H9 (cell line): ENCODE results near the gene ZDHHC11. TPM values are rescaled to one million over a fixed set of nuclear protein-coding genes. Genes with fewer than 3 reads are reported as not detected.
"Not testable (repeated sequence)": the region's sequence is repeated elsewhere in the genome, so short reads cannot be mapped to it uniquely, and the experiment has no call there.

Experiments used
- DNase-seq: peaks from one replicate; pipeline ENCODE4 v3.0.0-alpha.2; 2017
- H2AFZ ChIP-seq: one replicate; pipeline ENCODE4 v1.6.1; 2013; ENCODE audit warnings: mild to moderate bottlenecking, low read length, control low read depth, moderate library complexity
- H2AK5ac ChIP-seq: 2 replicates; pipeline ENCODE4 v1.6.1; 2013; ENCODE audit warnings: low read length, control low read depth, mixed read lengths; ENCODE audit not compliant: insufficient read length
- H2BK120ac ChIP-seq: one replicate; pipeline ENCODE4 v1.6.1; 2013; ENCODE audit warnings: low read depth, mild to moderate bottlenecking, low read length, control low read depth, inconsistent platforms; ENCODE audit not compliant: poor library complexity, severe bottlenecking
- H2BK12ac ChIP-seq: 2 replicates; pipeline ENCODE4 v1.6.1; 2013; ENCODE audit warnings: low read length, control low read depth, mixed read lengths, low read depth; ENCODE audit not compliant: insufficient read length
- H2BK15ac ChIP-seq: 2 replicates; pipeline ENCODE4 v1.6.1; 2013; ENCODE audit warnings: low read depth, low read length, control low read depth
- H2BK20ac ChIP-seq: one replicate; pipeline ENCODE4 v1.6.1; 2013; ENCODE audit warnings: low read depth, mild to moderate bottlenecking, low read length, control low read depth, inconsistent platforms; ENCODE audit not compliant: poor library complexity, severe bottlenecking
- H2BK5ac ChIP-seq: 2 replicates; pipeline ENCODE4 v1.6.1; 2013; ENCODE audit warnings: low read length, control low read depth, mixed read lengths; ENCODE audit not compliant: insufficient read length
- H3K14ac ChIP-seq: 2 replicates; pipeline ENCODE4 v1.6.1; 2013; ENCODE audit warnings: low read length, control low read depth; ENCODE audit not compliant: insufficient read depth
- H3K18ac ChIP-seq: 2 replicates; pipeline ENCODE4 v1.6.1; 2013; ENCODE audit warnings: low read depth, mild to moderate bottlenecking, mixed read lengths, low read length, control low read depth; ENCODE audit not compliant: insufficient read length
- H3K23ac ChIP-seq: 2 replicates; pipeline ENCODE4 v1.6.1; 2013; ENCODE audit warnings: low read length, control low read depth, mixed read lengths, low read depth; ENCODE audit not compliant: insufficient read length
- H3K23me2 ChIP-seq: 2 replicates; pipeline ENCODE4 v1.6.1; 2013; ENCODE audit warnings: low read depth, mild to moderate bottlenecking, mixed read lengths, low read length, control low read depth; ENCODE audit not compliant: insufficient read length, poor library complexity, severe bottlenecking
- H3K27ac ChIP-seq: 2 replicates; pipeline ENCODE4 v1.5.1; 2013; ENCODE audit warnings: low read length, control low read depth, mixed read lengths, low read depth; ENCODE audit not compliant: insufficient read length
- H3K27me3 ChIP-seq: 2 replicates; pipeline ENCODE4 v1.6.1; 2013; ENCODE audit warnings: low read length, control low read depth, inconsistent platforms; ENCODE audit not compliant: insufficient read depth
- H3K4ac ChIP-seq: 2 replicates; pipeline ENCODE4 v1.6.1; 2013; ENCODE audit warnings: low read depth, mild to moderate bottlenecking, control low read depth, inconsistent platforms, low read length, moderate library complexity
- H3K4me1 ChIP-seq: 2 replicates; pipeline ENCODE4 v1.6.1; 2013; ENCODE audit warnings: low read length, control low read depth, inconsistent platforms; ENCODE audit not compliant: insufficient read depth
- H3K4me2 ChIP-seq: 2 replicates; pipeline ENCODE4 v1.6.1; 2013; ENCODE audit warnings: low read length, control low read depth, mixed read lengths; ENCODE audit not compliant: insufficient read length, insufficient read depth
- H3K56ac ChIP-seq: 2 replicates; pipeline ENCODE4 v1.6.1; 2013; ENCODE audit warnings: low read depth, mild to moderate bottlenecking, mixed read lengths, low read length, control low read depth; ENCODE audit not compliant: insufficient read length
- H3K79me1 ChIP-seq: 2 replicates; pipeline ENCODE4 v1.6.1; 2013; ENCODE audit warnings: low read depth, mild to moderate bottlenecking, moderate library complexity, low read length, control low read depth, inconsistent platforms; ENCODE audit not compliant: insufficient read depth, poor library complexity, severe bottlenecking
- H3K79me2 ChIP-seq: 2 replicates; pipeline ENCODE4 v1.6.1; 2013; ENCODE audit warnings: low read length, control low read depth, inconsistent platforms; ENCODE audit not compliant: insufficient read depth
- H3K9ac ChIP-seq: 2 replicates; pipeline ENCODE4 v1.6.1; 2013; ENCODE audit warnings: low read length, control low read depth, mixed read lengths; ENCODE audit not compliant: insufficient read length; ENCODE audit errors: extremely low read depth
- H3K9me3 ChIP-seq: one replicate; pipeline ENCODE4 v1.6.1; 2013; ENCODE audit warnings: low read depth, low read length, inconsistent platforms; ENCODE audit not compliant: control insufficient read depth
- H3T11ph ChIP-seq: one replicate; pipeline ENCODE4 v1.6.1; 2013; ENCODE audit warnings: mild to moderate bottlenecking, low read length, control low read depth, inconsistent platforms
- H4K20me1 ChIP-seq: one replicate; pipeline ENCODE4 v1.6.1; 2013; ENCODE audit not compliant: control insufficient read depth, insufficient read length, insufficient read depth
- H4K5ac ChIP-seq: 2 replicates; pipeline ENCODE4 v1.6.1; 2013; ENCODE audit warnings: low read depth, mild to moderate bottlenecking, mixed read lengths, low read length, control low read depth; ENCODE audit not compliant: insufficient read length
- H4K8ac ChIP-seq: replicated peaks from 2 replicates; pipeline ENCODE4 v1.6.1; 2013; ENCODE audit warnings: low read length, control low read depth, mixed read lengths, low read depth; ENCODE audit not compliant: insufficient read length
- H4K91ac ChIP-seq: 2 replicates; pipeline ENCODE4 v1.6.1; 2013; ENCODE audit warnings: low read depth, mild to moderate bottlenecking, moderate library complexity, mixed read lengths, low read length, control low read depth; ENCODE audit not compliant: insufficient read length
- H3K27ac Mint-ChIP-seq, 3 experiments: 2 replicates in 2 of 3; 3 replicates in 1 of 3; pipeline ENCODE4 v1.8.0; 2020 to 2021; ENCODE audit warnings: mixed read lengths in 3 of 3, mild to moderate bottlenecking in 1 of 3, moderate library complexity in 1 of 3
- H3K27me3 Mint-ChIP-seq: 2 replicates; pipeline ENCODE4 v1.8.0; 2021; ENCODE audit warnings: low read depth, mild to moderate bottlenecking, moderate library complexity, mixed read lengths
- H3K36me3 Mint-ChIP-seq, 3 experiments: 2 replicates in 2 of 3; 3 replicates in 1 of 3; pipeline ENCODE4 v1.8.0; 2020 to 2021; ENCODE audit warnings: low read depth in 3 of 3, mixed read lengths in 3 of 3; ENCODE audit not compliant: insufficient read depth in 1 of 3
- H3K4me1 Mint-ChIP-seq, 2 experiments: 2 replicates each; pipeline ENCODE4 v1.8.0; 2020; ENCODE audit warnings: mixed read lengths in 2 of 2
- H3K4me3 Mint-ChIP-seq, 2 experiments: 2 replicates in 1 of 2; 3 replicates in 1 of 2; pipeline ENCODE4 v1.8.0; 2020 to 2021; ENCODE audit warnings: mild to moderate bottlenecking in 2 of 2, mixed read lengths in 2 of 2, moderate library complexity in 1 of 2
- H3K9me3 Mint-ChIP-seq, 2 experiments: 2 replicates in 1 of 2; 3 replicates in 1 of 2; pipeline ENCODE4 v1.8.0; 2020; ENCODE audit warnings: mild to moderate bottlenecking in 2 of 2, mixed read lengths in 2 of 2, moderate library complexity in 1 of 2
- WGBS: extraction: QIAGEN DNeasy Blood & Tissue Kit; methylation state at CpG from one replicate; pipeline ENCODE4 v1.1.7; 2013; ENCODE audit warnings: missing lambda C conversion rate, low lambda C conversion rate, mixed read lengths; ENCODE audit not compliant: insufficient read length; ENCODE audit errors: extremely low coverage; 5-methylcytosine and 5-hydroxymethylcytosine counted together
- total RNA-seq: library from RNA; stranded (reverse); gene quantifications from 2 replicates; pipeline ENCODE4 v1.2.1, GENCODE V29; 2021

The ZDHHC11 gene
- total RNA-seq, 1 experiment from 2014 or later = 37.6 TPM

DNA sequence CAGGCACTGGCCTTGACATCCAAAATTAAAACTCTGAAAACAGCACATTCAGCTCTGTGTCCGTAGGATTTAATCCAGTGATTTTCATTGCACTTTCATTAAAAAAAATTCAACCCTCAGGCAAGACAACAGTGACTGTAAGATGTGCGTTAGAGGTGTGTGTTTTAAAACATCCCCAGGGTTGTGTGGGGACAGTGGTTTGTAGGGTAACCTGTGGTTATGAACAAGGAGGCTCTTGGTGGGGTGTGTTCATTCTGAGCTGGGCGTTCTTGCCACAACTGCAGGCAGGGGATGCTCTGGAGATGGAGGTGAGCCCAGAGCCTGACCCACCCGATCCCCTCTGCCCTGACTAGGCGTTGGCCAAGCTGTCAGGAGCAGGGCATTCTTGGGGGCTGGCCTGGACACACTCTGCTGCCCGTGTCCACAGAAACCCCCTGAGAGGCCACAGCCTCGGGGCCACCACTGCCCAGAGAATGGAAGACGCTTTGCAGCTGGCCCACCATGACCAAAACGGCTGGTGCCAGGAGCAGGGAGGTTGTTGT is 103.4 kb downstream of the ZDHHC11 start:
- H3K23ac ChIP-seq, H3K23me2 ChIP-seq, H4K5ac ChIP-seq, H3K18ac ChIP-seq, H3K4me3 Mint-ChIP-seq, H3K9me3 Mint-ChIP-seq, H2BK120ac ChIP-seq, H3K4me2 ChIP-seq, DNase-seq, H4K91ac ChIP-seq, H3K36me3 Mint-ChIP-seq, H2BK5ac ChIP-seq, H3K79me1 ChIP-seq, H3K4me1 Mint-ChIP-seq, H4K8ac ChIP-seq, H3K27ac ChIP-seq, H3K27me3 ChIP-seq, H3T11ph ChIP-seq, H2BK15ac ChIP-seq, H3K4me1 ChIP-seq, H3K27me3 Mint-ChIP-seq, H2AFZ ChIP-seq, H2BK20ac ChIP-seq, H3K79me2 ChIP-seq, H2BK12ac ChIP-seq, H3K9ac ChIP-seq, H3K27ac Mint-ChIP-seq, H3K9me3 ChIP-seq, H2AK5ac ChIP-seq, H4K20me1 ChIP-seq, H3K4ac ChIP-seq, H3K56ac ChIP-seq, H3K14ac ChIP-seq: not testable (repeated sequence)
- no CpG with 5 or more reads among the region's 9 CpGs for WGBS
